ENCODE results near the gene NRDE2. TPM values are rescaled to one million over a fixed set of nuclear protein-coding genes. Genes with fewer than 3 reads are reported as not detected.
A peak's percentile ranks its signal among the peaks of the same experiment; 100 is the strongest.
"Not testable (repeated sequence)": the region's sequence is repeated elsewhere in the genome, so short reads cannot be mapped to it uniquely, and the experiment has no call there.

NRDE2 gene
- total RNA-seq, 1 donor: 11.2 TPM

DNA sequence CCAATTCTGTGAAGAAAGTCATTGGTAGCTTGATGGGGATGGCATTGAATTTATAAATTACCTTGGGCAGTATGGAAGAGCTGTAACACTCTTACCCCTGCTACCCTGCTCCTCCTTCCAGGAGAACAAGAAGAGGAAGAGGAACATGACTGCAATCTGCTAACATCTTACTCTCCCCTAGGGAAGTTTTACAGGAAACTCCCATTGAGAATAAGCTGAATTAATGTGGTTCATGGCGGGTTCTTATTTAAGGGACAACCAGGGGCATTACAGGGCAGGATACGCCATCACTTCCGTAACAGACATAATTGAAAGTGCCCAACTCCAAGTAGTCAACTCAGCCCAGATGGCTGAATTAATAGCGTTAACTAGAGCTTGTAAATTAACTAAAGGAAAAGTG, 84.8 kb downstream of the NRDE2 start:
- TF ChIP-seq, protein P1, sequence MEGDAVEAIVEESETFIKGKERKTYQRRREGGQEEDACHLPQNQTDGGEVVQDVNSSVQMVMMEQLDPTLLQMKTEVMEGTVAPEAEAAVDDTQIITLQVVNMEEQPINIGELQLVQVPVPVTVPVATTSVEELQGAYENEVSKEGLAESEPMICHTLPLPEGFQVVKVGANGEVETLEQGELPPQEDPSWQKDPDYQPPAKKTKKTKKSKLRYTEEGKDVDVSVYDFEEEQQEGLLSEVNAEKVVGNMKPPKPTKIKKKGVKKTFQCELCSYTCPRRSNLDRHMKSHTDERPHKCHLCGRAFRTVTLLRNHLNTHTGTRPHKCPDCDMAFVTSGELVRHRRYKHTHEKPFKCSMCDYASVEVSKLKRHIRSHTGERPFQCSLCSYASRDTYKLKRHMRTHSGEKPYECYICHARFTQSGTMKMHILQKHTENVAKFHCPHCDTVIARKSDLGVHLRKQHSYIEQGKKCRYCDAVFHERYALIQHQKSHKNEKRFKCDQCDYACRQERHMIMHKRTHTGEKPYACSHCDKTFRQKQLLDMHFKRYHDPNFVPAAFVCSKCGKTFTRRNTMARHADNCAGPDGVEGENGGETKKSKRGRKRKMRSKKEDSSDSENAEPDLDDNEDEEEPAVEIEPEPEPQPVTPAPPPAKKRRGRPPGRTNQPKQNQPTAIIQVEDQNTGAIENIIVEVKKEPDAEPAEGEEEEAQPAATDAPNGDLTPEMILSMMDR (IDR thresholded peaks at IDR 0.05; ENCODE audit: insufficient read depth, low read length): no peak
- no peak for DNase-seq (ENCODE audit: low read depth)
- H3K4me3 ChIP-seq (ENCODE audit: low read depth, low read length): no peak overlapping the region

DNA sequence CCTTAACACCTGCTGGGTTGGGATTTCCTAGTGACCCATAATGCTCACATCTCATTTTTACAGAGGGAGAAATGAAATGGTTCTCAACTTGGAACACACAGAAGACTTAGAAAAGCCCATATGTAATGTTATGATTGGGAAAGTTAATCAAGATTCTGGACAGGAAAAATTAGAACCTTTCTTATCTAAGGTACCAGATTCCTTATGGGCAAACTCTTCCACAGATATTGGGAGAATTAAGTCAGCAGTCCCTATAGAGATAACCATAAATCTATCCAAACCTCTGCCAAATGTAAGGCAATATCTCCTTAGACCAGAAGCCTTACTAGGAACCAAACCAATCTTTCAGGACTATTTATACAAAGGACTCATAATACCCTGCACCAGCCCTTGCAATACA, 89.3 kb downstream of the NRDE2 start:
- no peak for DNase-seq (ENCODE audit: low read depth)
- H3K4me3 ChIP-seq (ENCODE audit: low read depth, low read length): no peak overlapping the region
- TF ChIP-seq, protein P1 (IDR thresholded peaks at IDR 0.05; ENCODE audit: insufficient read depth, low read length): no peak

DNA sequence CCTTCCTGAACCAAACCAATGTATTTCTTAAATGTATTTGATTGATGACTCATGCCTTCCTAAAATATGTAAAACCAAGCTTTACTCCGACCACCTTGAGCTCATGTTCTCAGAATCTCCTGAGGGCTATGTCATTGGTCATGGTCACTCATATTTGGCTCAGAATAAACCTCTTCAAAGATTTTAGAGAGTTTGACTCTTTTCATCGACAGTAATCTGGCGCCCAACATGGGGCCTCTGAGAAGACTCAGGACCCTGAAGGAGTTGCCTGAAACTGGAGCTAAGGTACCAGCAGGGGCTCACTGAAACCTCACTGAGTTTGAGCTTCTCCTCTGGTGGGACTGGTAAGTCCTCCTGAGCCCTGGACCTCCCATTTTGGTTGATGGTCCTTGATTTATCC, 92.6 kb downstream of the NRDE2 start:
- TF ChIP-seq, protein P1 (IDR thresholded peaks at IDR 0.05; ENCODE audit: insufficient read depth, low read length): no peak
- DNase-seq (ENCODE audit: low read depth): peak; percentile 11
- no peak overlapping the region for H3K4me3 ChIP-seq (ENCODE audit: low read depth, low read length)

DNA sequence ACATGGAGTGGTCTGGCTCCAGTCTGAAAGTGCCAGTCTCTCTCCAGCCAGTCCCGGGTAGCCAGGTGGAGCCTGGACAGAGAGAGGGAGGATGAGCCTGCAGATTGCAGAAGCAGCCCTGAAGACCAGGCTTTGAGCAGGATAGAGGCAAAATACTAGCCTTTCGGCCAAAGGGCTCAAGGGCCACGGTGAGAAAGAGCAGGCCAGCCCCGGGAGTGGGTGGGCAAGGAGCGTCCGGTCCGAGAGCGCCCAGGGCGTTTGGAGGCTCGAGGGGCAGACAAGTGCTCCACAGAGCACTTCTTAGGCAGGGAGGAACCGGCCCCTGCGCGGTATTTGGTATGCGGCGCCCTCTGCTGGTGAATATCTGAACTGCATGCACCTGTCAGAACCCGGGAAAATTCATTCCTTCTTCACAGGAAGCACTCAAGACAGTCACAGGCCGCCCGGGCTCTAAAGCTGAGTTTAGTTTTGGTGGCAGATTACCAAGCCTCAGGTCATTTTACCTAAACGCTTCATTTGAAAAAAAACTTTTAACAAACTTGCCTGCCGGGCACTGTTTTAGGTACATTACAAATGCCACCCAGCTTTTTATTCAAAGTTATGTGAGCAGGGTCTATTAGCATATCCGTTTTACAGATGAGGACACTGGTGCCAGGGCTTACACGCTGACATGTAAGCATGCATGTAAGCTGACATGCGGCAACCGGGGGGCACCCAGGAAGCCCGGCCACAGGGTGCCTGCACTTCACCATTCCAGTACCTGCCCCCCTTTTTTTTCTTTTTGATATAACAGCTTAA, 96.4 kb downstream of the NRDE2 start:
- DNase-seq (ENCODE audit: low read depth): peak; percentile 62
- TF ChIP-seq, protein P1 (IDR thresholded peaks at IDR 0.05; ENCODE audit: insufficient read depth, low read length): peak; percentile 91
- H3K4me3 ChIP-seq (ENCODE audit: low read depth, low read length): no peak overlapping the region

DNA sequence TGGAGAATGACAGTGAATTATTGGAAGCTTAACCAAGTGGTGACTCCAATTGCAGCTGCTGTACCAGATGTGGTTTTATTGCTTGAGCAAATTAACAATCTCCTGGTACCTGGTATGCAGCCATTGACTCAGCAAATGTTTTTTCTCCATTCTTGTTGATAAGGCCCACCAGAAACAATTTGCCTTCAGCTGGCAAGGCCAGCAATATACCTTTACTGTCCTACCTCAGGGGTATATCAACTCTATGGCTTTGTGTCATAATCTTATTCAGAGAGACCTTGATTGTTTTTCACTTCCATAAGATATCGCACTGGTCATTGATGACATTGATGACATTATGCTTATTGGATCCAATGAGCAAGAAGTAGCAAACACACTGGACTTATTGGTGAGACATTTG, 101.8 kb downstream of the NRDE2 start:
- not testable (repeated sequence) for DNase-seq (ENCODE audit: low read depth); H3K4me3 ChIP-seq (ENCODE audit: low read depth, low read length)

DNA sequence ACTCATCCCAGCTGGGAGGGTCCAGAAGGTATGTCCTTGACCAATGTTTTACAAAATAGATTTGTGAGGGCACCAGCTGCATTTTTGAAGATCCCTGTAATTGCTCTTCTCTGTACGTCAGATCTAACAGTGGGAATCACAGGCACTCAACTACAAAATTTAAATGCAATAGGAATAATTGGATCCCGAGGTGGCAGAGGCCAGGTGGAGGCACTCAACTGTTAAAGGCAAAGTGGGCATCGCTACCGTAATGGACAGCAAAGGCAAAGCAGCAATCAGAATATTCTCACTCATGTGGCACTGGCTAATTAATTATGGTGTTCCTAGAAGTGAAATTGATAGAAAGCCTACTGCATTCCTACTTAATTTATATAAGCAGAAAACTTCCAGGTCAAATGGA, 103.3 kb downstream of the NRDE2 start:
- H3K4me3 ChIP-seq (ENCODE audit: low read depth, low read length): no peak overlapping the region
- no peak for DNase-seq (ENCODE audit: low read depth)
- TF ChIP-seq, protein P1 (IDR thresholded peaks at IDR 0.05; ENCODE audit: insufficient read depth, low read length): no peak

Other genes with a start within 250 kb of the NRDE2 start
- 120 and 154 TPM in 2 replicates for gene PSMC1, start 75.4 kb downstream of the NRDE2 start, total RNA-seq (ENCODE audit: low replicate concordance)
- gene CALM1, start 65.1 kb upstream of the NRDE2 start, total RNA-seq (ENCODE audit: low replicate concordance): 342 and 589 TPM in 2 replicates